GM18511 (cell line): Measurements from ENCODE around the gene PSG7.
"Not testable (repeated sequence)": the region's sequence is repeated elsewhere in the genome, so short reads cannot be mapped to it uniquely, and the experiment has no call there.

Experiments
- ATAC-seq: cut with Tn5 transposase; IDR thresholded peaks from one replicate; pipeline ENCODE4 v1.9.1; 2021; ENCODE audit warnings: mild to moderate bottlenecking, moderate library complexity; ENCODE audit not compliant: unreplicated experiment

The PSG7 gene

GRCh38 chr19:42937107-42937506 lies at the start of gene PSG7:
PSG7 (minus strand) TSS chr19:42937207; CDS start chr19:42937076, 131 bp downstream.
- not testable (repeated sequence) for ATAC-seq

DNA sequence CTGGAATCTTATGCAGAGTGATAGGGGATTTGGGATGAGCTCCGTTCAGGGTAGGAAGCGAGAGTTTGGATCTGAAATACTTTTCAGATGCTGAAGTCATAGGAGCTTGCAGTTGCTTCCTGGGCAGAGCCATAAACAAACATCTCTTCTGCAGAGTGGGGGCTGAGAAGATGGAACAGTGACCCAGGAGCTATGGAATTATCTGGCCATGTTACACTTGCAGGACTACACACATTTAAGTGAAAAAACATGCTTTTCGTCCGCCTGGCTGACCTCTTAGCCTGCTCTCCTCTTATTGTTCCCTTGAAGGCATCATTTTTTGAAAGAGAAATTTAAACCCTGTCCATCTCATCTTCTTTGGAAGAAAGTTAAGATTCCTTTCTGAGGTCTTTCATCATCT lies 48.6 kb upstream of the PSG7 start:
- ATAC-seq, result no peak

DNA sequence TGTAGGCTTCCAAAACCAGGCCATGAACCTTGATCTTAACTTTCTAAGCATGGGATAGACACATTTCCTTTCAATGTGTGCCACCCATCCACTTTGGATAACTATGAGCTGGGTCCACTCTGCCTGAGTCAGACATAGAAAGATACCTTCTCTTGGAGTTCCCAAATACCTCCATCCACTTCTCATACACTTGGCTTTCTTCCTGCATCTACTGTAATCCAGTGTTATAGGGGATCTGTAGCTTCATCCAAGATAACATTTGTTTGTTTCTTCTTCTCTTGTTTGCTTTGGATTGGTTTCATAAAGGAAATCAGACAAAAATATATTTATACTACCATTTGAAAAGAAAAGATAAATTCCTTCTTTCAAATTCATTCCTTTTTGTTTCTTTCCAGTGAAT lies 45.1 kb upstream of the PSG7 start:
- ATAC-seq, result not testable (repeated sequence)

DNA sequence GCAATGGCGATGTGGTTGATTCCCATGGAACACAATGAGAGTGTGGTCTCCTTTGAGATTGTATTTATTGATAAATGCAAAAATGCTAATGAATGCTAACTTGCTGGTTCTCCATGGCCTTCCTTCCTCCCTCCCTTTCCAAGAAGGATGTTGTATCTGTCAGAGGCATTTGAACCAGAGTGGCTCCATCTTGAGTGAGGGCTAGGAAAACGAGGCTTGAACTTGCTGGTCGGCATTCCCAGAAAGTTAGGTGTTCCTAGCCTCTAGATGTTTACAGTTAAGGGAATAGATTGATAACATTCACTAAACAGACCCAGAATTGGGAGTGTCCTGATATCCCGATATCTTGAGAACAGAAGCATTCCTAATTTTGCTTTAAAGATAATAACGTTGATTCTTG lies 34.4 kb upstream of the PSG7 start:
- not testable (repeated sequence) for ATAC-seq

- ATAC-seq, result no peak
These were observed 28.2 kb upstream of the PSG7 start for GRCh38 chr19:42965176-42965575.

DNA sequence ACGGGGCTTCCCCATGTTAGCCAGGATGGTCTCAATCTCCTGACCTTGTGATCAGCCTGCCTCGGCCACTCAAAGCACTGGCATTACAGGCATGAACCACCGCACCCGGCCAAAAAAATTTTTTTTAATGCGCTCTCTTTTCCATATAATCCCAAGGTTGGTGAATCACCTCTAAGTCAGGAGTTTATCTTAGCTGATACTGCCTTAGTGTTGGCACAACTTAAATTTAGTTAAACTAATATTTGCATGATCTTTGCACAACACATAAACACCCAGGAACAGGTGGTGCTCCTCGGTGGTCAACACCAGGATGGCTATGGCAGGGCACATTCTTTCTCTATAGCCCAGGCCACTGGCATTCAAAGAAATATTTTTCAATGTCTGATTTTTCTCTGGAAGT lies 24.1 kb upstream of the PSG7 start:
- ATAC-seq, result no peak

DNA sequence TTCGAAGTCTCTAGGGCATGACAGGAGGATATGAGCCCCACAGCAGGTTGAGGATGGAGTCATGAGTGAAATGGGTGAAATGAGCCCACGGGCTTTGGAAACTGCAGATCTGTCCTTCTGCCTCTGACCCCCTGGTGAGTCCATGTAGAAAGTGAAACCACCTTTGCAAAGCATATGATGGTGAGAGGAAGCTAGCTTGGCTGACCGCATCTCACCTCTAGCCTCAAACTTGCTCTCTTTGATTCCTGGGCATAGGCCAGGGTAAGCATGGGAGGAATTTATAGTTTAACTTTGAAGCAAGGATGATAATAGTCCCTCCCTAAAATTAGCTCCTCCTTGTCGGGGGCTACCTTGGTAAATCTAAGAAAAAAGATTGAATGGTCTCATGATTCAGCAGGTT lies 15.1 kb upstream of the PSG7 start:
- not testable (repeated sequence) for ATAC-seq

DNA sequence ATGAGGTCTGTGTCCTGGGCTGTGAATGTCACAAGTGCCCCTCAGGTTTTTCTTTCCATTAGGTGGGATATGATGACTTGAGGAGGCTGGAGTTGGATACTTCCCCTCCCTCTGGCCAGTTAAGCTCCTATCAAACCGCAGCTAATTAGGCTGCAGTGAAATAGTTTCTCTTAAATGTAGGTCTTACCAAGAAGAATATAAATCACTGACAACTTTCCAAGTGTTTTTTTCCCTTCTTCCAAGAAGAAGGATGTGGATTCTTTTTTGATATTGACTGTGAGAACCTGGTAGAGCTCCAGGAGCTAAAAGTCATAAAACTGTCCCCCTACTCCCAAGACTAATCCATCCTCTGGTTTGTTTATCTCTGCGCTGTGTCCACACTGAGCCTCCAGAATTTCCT lies 14.5 kb upstream of the PSG7 start:
- ATAC-seq, result not testable (repeated sequence)

DNA sequence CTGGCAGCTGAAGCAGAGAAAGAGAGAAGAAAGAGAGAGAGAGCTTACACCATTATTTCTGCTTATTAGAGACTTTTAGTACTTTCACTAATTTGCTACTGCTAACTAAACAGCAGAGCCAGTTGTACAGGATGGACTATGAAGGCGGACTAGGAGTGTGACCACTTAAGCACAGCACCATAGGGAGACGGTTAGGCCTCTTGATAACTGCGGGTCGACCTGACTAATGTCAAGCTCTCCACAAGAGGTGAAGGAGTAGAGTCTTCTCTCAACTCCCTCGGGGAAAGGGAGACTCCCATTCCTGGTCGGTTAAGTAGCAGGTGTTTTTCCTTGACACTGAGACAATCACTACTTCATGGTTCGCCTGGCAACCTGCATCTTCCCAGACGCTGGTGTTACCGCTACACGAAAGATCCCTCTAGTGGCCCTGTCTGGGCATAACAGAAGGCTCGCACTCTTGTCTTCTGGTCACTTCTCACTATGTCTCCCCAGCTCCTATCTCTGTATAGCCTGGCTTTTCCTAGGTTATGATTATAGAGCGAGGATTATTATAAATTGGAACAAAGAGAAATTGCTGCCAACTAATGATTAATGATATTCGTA lies 5.3 kb upstream of the PSG7 start:
- no peak for ATAC-seq

DNA sequence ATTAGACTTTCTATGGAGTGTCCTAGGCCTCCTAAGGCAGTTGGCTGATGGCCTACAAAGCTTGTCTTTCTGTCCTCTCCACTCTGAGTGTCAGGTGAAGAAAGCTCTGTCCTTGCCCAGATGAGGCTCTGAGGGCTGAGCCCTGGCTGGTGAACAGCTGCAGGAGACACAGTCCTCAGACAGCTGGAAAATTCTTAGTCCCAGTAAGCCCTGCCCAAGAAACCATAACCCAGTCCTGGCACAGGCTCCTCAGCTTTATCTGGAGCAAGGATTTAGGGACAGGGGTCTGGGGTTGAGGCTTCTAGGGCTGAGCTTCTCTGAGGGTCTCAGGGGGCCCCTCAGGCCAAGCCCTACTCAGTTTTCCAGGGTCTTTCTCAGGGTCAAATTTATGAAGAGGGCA lies 2.3 kb downstream of the PSG7 start:
- not testable (repeated sequence) for ATAC-seq

- ATAC-seq, result not testable (repeated sequence)
These were observed 2.8 kb downstream of the PSG7 start for GRCh38 chr19:42934183-42934582.

DNA sequence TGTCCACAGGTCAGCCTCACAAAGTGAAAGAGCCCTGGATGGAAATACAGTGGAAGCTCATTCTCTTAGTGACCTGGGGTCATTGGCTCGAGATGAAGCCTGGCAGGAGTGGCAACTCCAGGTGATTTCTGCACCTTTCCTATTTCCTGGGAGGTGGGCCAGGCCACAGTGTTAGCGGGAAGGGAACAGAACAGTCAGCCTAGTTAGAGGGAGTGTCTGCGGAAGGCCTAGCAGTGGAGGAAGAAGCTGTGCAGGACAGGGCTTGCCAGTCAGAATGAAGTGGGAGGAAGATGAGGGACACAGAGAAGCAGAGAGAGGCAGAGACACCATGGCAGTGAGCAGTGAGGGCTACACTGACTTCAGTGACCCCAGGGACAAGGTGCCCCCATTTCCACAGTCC lies 3.6 kb downstream of the PSG7 start:
- ATAC-seq, result not testable (repeated sequence)

DNA sequence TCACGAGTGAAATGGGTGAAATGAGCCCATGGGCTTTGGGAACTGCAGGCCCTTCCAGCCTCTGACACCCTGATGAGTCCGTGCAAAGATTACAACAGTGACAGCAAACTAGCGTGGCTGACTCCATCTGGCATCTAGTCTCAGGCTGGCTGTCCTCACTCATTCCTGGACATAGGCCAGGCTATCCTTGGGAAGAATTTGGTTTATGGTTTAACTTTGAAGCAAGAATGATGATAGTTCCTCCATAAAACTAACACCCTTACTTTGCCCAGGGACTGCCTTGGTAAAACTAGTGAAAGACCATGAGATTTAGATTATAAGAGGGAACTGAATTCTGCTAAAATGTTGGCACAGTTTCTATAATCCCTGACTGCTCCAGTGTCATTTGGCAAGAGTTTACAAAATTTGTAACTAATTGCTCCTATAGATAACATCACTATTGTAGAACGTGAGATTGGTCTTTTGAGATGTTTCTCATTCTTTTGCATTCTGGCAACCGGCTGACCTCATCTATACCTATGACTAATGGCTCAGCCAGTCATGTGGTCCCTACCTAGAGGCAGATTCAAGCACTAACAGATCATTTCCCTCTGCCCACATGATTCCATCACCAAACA lies 4.4 kb downstream of the PSG7 start:
- ATAC-seq, result not testable (repeated sequence)

DNA sequence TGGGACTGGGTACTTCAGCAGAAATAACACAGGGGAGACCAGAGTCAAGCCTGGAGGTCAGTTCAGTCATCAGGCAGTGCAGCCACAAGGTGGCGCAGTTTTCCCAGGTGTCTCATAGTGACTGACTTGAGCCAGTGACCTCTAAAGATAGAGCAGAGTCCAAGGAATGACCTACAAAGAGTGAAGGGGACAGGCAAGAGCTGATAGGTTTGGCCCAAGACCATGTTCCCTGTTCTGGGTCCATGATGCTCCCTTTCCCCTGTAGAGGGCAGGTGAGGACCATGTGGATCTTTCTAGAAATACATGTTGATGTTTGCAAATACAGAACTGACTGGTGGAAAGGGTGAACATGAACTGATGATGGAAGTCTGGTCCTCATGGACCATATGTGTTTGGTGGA lies 6.8 kb downstream of the PSG7 start:
- ATAC-seq, result not testable (repeated sequence)

DNA sequence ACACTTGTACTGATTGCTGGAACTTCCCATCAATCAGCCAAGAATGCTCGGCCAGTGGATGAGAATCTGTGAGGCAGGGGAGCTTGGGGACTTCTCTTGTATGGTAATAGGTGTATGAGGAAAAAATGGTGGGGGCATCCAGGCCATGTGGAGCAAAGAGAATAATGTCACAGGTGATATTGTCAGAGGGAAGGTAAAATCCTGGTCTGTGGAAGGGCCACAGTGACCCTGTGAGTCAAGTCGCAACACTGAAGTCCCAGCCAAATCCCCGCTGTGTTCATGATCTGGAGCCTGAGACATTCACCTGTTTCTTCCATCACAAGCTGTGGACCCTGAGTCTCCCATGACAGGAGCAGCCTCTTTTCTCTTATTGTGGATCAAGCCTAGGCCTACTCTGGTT lies 8.1 kb downstream of the PSG7 start:
- ATAC-seq, result no peak

- ATAC-seq, result no peak
These were observed 10.2 kb downstream of the PSG7 start for GRCh38 chr19:42926781-42927180.

- ATAC-seq, result not testable (repeated sequence)
These were observed 13.9 kb downstream of the PSG7 start for GRCh38 chr19:42923106-42923505.

- not testable (repeated sequence) for ATAC-seq
These were observed 16.0 kb downstream of the PSG7 start for GRCh38 chr19:42920971-42921370.

DNA sequence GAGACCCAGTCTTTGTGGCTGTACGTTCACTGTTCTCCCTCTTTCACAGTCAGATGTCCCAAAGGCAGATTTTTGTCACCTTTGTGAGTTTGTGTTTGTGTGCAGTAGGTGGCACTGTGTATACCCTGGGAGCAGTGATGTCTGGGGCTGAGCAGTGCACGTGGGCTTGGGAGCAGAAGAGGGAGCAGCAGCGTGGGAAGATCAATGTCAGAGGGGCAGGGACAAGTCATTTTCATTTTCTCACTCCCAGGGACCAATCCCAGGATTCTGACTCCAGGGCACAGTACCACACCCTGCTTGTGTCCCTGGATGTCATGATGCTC lies 17.3 kb downstream of the PSG7 start:
- ATAC-seq, result no peak

DNA sequence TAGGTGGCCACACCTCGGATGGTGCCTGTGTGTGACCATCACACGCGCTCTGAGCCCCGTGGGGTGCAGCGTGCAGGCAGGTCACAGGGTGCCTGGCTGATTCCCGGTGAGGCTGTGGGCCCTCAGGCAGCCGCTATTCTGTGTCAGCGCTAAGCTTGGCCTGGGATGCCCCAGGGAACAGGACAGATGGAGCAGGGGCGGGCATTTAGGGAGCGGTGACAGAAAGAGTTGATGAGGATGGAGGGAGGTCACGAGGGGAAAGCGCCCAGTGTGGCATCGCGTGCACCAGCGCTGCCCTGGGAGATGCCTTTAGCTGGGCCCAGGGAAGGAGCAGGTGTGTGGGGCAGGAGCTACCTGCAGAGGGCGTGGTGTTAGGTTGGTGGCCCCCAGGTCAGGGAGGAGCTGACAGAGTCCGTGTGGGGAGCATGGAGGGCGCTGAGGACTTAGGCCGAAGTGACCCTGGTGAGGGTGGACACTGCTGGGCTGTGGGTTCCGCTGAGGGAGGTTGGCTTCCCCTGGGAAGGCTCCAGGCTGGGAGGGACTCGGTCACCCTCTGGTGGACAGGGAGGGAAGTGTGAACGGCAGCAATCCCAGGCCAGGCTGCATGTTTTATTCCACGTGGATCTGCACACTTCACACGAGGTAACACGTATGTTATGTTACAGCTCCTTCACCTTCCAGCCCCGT lies 17.8 kb downstream of the PSG7 start:
- ATAC-seq, result not testable (repeated sequence)

- not testable (repeated sequence) for ATAC-seq
These were observed 18.5 kb downstream of the PSG7 start for GRCh38 chr19:42918377-42919069.

DNA sequence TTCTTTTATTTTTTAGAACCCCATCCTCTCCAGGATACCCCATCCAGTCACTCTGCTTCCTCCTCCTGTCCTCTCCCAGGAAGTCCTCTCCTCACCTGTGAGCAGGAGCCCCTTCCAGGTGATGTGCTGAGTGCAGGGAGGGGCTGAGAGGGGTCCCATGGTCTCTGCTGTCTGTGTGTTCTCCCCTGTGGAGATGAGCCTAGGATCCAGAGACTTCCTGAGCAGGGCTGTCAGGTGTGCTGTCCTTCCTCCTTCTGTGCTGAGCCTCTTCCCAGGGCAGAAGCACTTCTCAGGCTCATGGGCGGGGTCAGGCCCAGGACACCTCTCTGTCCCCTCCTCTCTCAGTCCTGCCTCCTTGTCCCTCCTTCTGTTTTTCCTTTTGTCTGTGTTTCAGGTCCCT lies 19.4 kb downstream of the PSG7 start, which contains the start of gene PSG6:
PSG6 (minus strand) TSS at position 261 of the 400 bp plus-strand sequence; CDS start at position 159, 102 bp downstream.
- ATAC-seq, result not testable (repeated sequence)
